Spinal cord (tissue), 10 donors: ENCODE data around the gene GPC6. TPM values are rescaled to one million over a fixed set of nuclear protein-coding genes. Genes with fewer than 3 reads are reported as not detected.
A peak's percentile ranks its signal among the peaks of the same experiment; 100 is the strongest.

Source experiments
- DNase-seq, 6 donors: peaks; one replicate each; pipeline versions ENCODE4 v3.0.0 to v3.0.0-alpha.2; 2013 to 2015; ENCODE audit warnings: low spot score in 6 of 6, low read depth in 4 of 6
- H3K27ac ChIP-seq: one replicate; pipeline ENCODE4 v1.5.1; 2013; ENCODE audit warnings: low read depth, low read length, control low read depth
- H3K27me3 ChIP-seq: one replicate; pipeline ENCODE4 v1.6.1; 2013; ENCODE audit warnings: low read length; ENCODE audit not compliant: control insufficient read depth, insufficient read depth
- H3K36me3 ChIP-seq: one replicate; pipeline ENCODE4 v1.6.1; 2013; ENCODE audit warnings: low read length; ENCODE audit not compliant: control insufficient read depth, insufficient read depth
- H3K4me1 ChIP-seq: one replicate; pipeline ENCODE4 v1.6.1; 2013; ENCODE audit warnings: low read length; ENCODE audit not compliant: control insufficient read depth, insufficient read depth
- H3K4me3 ChIP-seq: one replicate; pipeline ENCODE4 v1.5.1; 2013; ENCODE audit warnings: low read depth, low read length, control low read depth
- H3K9me3 ChIP-seq: one replicate; pipeline ENCODE4 v1.6.1; 2013; ENCODE audit warnings: low read length; ENCODE audit not compliant: control insufficient read depth, insufficient read depth
- WGBS: methylation state at CpG from one replicate; pipeline ENCODE4 v1.1.5; 2013; ENCODE audit warnings: missing lambda C conversion rate; ENCODE audit not compliant: insufficient coverage; 5-methylcytosine and 5-hydroxymethylcytosine counted together
- polyA plus RNA-seq, 2 donors: library from polyadenylated mRNA; unstranded; fragments of 120-200 nt; gene quantifications; one replicate each; pipeline ENCODE4 v1.2.1, GENCODE V29; 2013; ENCODE audit not compliant: insufficient read length in 2 of 2
- total RNA-seq, 2 donors: library from RNA; depleted of rRNA in 1 of 2; stranded (reverse); fragments of 120-200 nt in 1 of 2; fragments of >200 nt in 1 of 2; gene quantifications; one replicate each; pipeline versions ENCODE4 v1.2.3 to v1.2.4, GENCODE V29; 2013 to 2014
- donor health status: healthy.

Gene GPC6
- total and polyA plus RNA-seq, 4 donors: 19.8 to 109 (median 46.0) TPM

DNA sequence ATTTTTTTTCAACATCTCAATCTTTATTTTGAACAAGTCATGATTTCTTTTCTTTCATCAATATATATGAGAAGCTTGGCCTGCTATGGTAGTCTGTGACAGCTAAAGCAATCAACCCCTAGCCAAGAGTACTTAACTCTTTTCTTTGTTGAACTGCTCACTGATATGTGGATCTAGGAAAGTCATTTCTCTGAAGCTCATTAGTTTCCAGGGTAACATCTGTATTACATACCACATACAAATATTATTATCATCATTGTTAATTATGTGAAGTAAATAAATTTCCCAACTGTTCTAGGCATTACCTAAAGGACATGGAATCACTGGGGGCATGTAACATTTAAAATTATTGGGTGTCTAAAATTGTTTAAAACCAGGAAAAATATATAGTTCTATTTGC, 985.6 kb downstream of the GPC6 start:
- no peaks in the 10 kb centered on the region for H3K27me3 ChIP-seq
- H3K27ac ChIP-seq: no peak overlapping the region
- no peaks in the 10 kb centered on the region for H3K36me3 ChIP-seq
- DNase-seq: no peak
- H3K4me3 ChIP-seq: no peak overlapping the region
- no peaks in the 10 kb centered on the region for H3K4me1 ChIP-seq
- H3K9me3 ChIP-seq: peaks cover 2% of the 10 kb centered on the region

DNA sequence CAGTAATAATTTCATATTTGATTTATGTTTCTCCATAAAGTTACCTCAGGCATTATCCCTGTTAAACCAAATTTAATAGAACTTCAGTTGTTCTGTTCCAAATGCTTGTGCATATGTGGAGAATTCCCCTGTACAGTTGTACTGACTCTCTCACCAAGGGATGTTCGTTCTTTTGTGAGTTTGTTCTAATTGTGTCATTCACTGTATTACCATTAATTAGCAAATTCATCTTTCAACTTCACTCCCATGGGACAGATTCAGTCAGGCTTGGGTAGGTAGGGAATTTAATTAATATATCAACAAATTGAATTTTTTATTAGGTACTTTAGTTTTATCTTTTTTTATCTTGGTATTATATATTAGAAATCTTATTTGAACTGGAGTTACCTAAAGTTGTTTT, 987.5 kb downstream of the GPC6 start:
- no peaks in the 10 kb centered on the region for H3K27me3 ChIP-seq
- DNase-seq: no peak
- no peak overlapping the region for H3K4me3 ChIP-seq
- peaks cover 2% of the 10 kb centered on the region for H3K9me3 ChIP-seq
- WGBS: no CpG with 5 or more reads among the region's 1 CpG
- no peak overlapping the region for H3K27ac ChIP-seq
- H3K4me1 ChIP-seq: no peaks in the 10 kb centered on the region
- no peaks in the 10 kb centered on the region for H3K36me3 ChIP-seq

DNA sequence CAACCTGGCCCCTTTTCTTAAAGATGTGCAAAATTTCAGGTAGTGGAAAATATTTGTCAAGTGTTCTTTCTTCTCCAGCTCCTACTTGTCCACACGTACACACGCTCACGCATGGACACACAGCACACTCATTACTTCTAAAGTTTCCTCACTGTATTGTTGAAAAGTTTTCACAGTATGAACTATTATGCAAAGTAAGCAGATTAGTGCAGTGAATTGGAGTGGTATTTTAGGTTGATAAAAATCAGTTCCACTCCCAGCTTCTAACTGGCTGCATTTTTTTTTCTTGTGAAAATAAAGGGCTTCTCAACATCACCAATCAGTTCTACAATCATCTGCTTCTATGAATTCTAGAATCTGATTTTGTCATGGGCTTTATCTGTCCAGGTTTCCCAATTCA, 988.4 kb downstream of the GPC6 start:
- Histone ChIP-seq H3K36me3 (no peaks in the 10 kb centered on the region), H3K4me3 (no peak overlapping the region), H3K27ac (no peak overlapping the region), H3K9me3 (peaks cover 2% of the 10 kb centered on the region), H3K27me3 (no peaks in the 10 kb centered on the region), H3K4me1 (no peaks in the 10 kb centered on the region)
- DNase-seq: no peak
- WGBS: no CpG with 5 or more reads among the region's 3 CpGs

DNA sequence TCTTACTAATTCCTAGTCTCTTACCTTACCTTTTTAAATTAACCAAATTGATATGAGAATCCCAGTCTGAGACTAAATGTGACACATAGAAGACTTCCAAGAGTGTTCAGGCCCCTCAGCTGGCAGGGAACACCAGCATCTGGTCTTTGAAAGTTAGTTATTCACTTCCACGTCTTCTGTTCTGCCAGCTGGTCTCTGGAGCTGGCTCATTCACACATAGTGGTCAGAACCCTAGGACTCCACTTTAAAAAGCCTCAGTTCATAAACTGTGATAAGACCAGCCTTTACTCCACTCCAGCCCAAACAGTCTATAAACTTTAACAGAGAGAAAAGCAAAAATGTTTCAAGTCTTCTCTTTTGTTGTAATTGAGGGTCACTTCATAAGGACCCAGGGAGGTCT, 989.9 kb downstream of the GPC6 start:
- no peak overlapping the region for H3K4me3 ChIP-seq
- WGBS: 40% methylated on average over 1 of the region's 1 CpG
- DNase-seq: no peak
- peaks cover 2% of the 10 kb centered on the region for H3K9me3 ChIP-seq
- H3K27me3 ChIP-seq: no peaks in the 10 kb centered on the region
- H3K4me1 ChIP-seq: no peaks in the 10 kb centered on the region
- H3K36me3 ChIP-seq: no peaks in the 10 kb centered on the region
- no peak overlapping the region for H3K27ac ChIP-seq

DNA sequence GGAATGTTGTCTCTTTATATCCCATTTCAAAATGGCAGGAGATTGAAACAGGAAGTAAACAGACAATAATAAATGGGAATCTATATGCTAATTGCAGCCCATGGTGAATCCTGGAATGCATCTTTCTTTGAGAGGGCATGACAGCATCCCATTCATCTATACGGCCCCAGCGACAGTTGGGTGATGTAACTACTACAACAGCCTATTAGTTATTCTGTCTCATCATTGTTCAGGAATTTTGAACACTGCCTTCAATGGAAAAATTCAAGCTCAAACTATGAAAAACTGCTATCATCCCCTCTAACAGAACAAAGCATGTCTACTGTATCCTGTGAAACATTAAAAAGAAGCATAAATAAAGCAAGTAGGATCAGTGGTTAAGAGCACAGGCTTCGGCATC, 990.8 kb downstream of the GPC6 start:
- Histone ChIP-seq H3K36me3 (no peaks in the 10 kb centered on the region), H3K9me3 (peaks cover 2% of the 10 kb centered on the region), H3K27ac (no peak overlapping the region), H3K4me3 (no peak overlapping the region), H3K27me3 (no peaks in the 10 kb centered on the region), H3K4me1 (no peaks in the 10 kb centered on the region)
- WGBS: no CpG with 5 or more reads among the region's 3 CpGs
- no peak for DNase-seq

DNA sequence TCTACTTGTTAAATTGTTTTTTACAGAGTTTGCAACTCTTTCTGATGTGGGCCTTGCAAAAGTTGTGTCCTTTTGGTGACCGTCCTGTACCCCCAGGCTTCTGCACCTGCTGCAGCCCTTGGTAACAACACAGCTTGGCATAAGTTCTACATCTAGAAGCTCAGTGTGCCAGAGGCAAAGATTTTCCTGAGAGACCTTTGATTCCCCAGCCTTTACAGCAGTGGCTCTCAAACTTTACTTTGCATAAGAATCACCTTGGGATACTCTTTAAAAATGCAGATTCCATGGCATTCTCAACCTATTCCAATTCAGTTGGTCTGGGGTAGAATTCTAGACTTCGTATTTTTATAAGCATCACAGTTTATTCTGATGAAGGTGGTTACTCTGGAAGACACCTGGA, 991.9 kb downstream of the GPC6 start:
- 86% methylated on average over 1 of the region's 2 CpGs for WGBS
- Histone ChIP-seq H3K4me1 (no peaks in the 10 kb centered on the region), H3K36me3 (no peaks in the 10 kb centered on the region), H3K9me3 (no peaks in the 10 kb centered on the region), H3K4me3 (no peak overlapping the region), H3K27me3 (no peaks in the 10 kb centered on the region), H3K27ac (no peak overlapping the region)
- DNase-seq: no peak

DNA sequence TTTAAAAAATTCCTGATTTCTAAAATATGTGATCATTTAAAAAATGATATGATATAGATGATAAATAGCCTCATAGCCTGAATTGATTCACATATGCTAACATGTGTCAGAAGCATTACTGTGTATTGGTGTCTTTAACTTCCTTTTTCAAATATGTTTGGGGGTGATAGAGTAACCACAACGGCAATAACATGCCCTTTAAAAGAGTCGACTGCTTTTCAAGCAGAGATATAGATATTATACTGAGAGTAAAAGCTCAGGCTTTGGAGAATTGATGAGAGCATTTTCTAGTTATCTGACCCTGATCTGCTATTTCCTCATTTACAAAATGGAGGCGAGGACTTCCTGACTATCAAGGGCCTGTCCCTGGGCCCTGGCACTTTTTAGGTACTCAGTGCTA, 992.3 kb downstream of the GPC6 start:
- no peak for DNase-seq
- Histone ChIP-seq H3K36me3 (no peaks in the 10 kb centered on the region), H3K9me3 (no peaks in the 10 kb centered on the region), H3K4me3 (no peak overlapping the region), H3K4me1 (no peaks in the 10 kb centered on the region), H3K27me3 (no peaks in the 10 kb centered on the region), H3K27ac (no peak overlapping the region)
- 75% methylated on average over 1 of the region's 3 CpGs for WGBS

DNA sequence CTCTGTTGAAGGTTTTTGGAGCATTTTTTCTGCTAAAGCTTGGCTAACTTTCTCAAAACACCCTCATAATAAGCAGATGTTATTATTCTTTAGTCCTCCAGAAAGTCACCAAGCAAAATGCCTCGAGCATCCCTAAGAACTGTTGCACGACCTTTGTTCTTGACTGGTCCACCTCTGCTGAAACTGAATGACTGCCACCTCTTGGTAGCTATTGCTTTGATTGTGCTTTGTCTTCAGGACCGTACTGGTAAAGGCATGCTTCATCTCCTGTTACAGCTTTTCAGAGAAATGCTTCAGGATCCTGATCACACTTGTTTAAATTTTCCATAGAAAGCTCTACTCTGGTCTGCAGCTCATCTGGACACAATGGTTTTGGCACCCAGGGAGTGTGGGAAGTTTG, 998.1 kb downstream of the GPC6 start:
- H3K4me1 ChIP-seq: no peaks in the 10 kb centered on the region
- H3K36me3 ChIP-seq: no peaks in the 10 kb centered on the region
- H3K9me3 ChIP-seq: no peaks in the 10 kb centered on the region
- H3K27me3 ChIP-seq: no peaks in the 10 kb centered on the region
- H3K4me3 ChIP-seq: no peak overlapping the region
- DNase-seq: no peak
- WGBS: 89% methylated on average over 3 of the region's 3 CpGs
- no peak overlapping the region for H3K27ac ChIP-seq

DNA sequence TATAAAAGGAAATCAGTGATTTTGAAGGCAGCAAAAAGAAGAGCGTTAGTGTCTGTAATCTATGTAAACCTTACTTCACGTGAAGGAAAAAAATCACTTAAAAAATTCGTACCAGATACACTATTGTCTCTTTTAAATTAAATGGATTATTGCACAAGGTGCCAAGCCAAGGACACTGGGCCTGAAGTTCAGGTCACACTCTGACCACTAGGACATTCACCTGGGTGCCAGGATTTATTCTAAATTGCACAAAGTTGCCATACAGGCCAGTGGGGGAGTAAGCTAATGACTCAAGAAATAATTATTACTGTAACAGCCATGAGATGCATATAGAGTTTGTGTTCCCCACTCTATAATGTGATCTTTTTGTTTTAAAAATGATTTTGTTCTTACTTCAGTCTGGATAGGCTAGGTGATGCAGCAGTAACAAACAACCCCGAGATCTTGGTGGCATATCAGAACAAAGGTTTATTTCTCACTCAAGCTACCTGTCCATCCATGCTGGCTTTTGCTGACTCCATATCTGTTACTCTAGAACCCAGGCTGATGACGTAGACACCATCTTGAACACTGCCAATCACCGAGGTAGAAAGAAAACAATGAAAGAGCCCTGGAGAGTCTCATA, 1000.8 kb downstream of the GPC6 start:
- no peak for DNase-seq
- no peaks in the 10 kb centered on the region for H3K36me3 ChIP-seq
- WGBS: 100% methylated on average over 1 of the region's 6 CpGs
- H3K4me3 ChIP-seq: no peak overlapping the region
- no peak overlapping the region for H3K27ac ChIP-seq
- no peaks in the 10 kb centered on the region for H3K27me3 ChIP-seq
- H3K4me1 ChIP-seq: no peaks in the 10 kb centered on the region
- H3K9me3 ChIP-seq: peaks cover 1% of the 10 kb centered on the region

DNA sequence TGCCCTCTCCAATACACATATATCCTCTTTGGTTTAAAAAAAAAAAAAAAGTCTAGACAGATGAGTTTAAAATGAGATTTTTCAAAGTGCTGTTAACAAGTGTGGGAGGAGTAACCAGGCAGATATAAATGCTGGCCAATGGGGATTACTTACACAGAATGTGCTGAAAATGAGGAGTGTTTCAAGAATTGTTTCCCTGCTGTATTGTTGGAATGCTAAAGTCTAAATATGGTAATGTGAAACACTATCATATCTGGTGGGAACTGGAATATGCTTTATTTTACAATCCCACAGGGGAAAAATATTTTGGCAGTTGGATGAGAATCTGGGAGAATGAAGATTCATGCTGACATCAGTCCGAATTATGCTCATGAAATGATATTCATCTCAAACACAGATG, 1002.2 kb downstream of the GPC6 start:
- DNase-seq: peak in 1 of 6 donors; percentile 72
- Histone ChIP-seq H3K36me3 (no peaks in the 10 kb centered on the region), H3K4me3 (no peak overlapping the region), H3K4me1 (no peaks in the 10 kb centered on the region), H3K27me3 (no peaks in the 10 kb centered on the region), H3K27ac (no peak overlapping the region), H3K9me3 (peaks cover 1% of the 10 kb centered on the region)
- WGBS: no CpG with 5 or more reads among the region's 1 CpG
